Activated CD4-positive, alpha-beta T cell treated with anti-CD3 and anti-CD28 coated beads, Interleukin-10, Interleukin-2, amounts not matched to agents 100 ng/mL and 50 ng/mL, durations not matched to agents 16 hours and 8 hours (primary cell): ENCODE data around the gene TSEN34.
"Not testable (repeated sequence)": the region's sequence is repeated elsewhere in the genome, so short reads cannot be mapped to it uniquely, and the experiment has no call there.

ENCODE experiments used
- DNase-seq: peaks from one replicate; pipeline ENCODE4 v3.0.0-alpha.2; 2020

Gene TSEN34

GRCh38 chr19:54189145-54189734, 1.9 kb upstream of the TSEN34 start, which contains the start of gene MBOAT7:
MBOAT7 (minus strand) TSS chr19:54189580; CDS start chr19:54188508, 1,072 bp downstream.
- no peak for DNase-seq

- peak; percentile 100 for DNase-seq
These were observed 1.2 kb upstream of the TSEN34 start for GRCh38 chr19:54189735-54190502.

GRCh38 chr19:54190503-54191010, 551 bp upstream of the TSEN34 start:
- DNase-seq, result peak; percentile 100

- no peak for DNase-seq
These were observed 824 bp downstream of the TSEN34 start for GRCh38 chr19:54191811-54192453.

- no peak for DNase-seq
These were observed 1.9 kb downstream of the TSEN34 start for GRCh38 chr19:54193011-54193410.

- not testable (repeated sequence) for DNase-seq
These were observed 3.4 kb downstream of the TSEN34 start for GRCh38 chr19:54194463-54194862.

GRCh38 chr19:54196536-54196935, 5.4 kb downstream of the TSEN34 start:
- DNase-seq, result no peak

- no peak for DNase-seq
These were observed 6.0 kb downstream of the TSEN34 start for GRCh38 chr19:54197121-54197520.

- DNase-seq, result no peak
These were observed 8.3 kb downstream of the TSEN34 start for GRCh38 chr19:54199401-54199800.

- DNase-seq, result no peak
These were observed 10.1 kb downstream of the TSEN34 start for GRCh38 chr19:54201172-54201701.

GRCh38 chr19:54201980-54202379, 10.9 kb downstream of the TSEN34 start:
- DNase-seq, result no peak

GRCh38 chr19:54203151-54203611, 12.1 kb downstream of the TSEN34 start:
- DNase-seq, result no peak

- no peak for DNase-seq
These were observed 13.8 kb downstream of the TSEN34 start for GRCh38 chr19:54204767-54205468.

GRCh38 chr19:54206030-54206830, 15.1 kb downstream of the TSEN34 start:
- no peak for DNase-seq

- DNase-seq, result no peak
These were observed 15.7 kb downstream of the TSEN34 start for GRCh38 chr19:54206831-54207177.

GRCh38 chr19:54207193-54207592, 16.1 kb downstream of the TSEN34 start:
- DNase-seq, result not testable (repeated sequence)

GRCh38 chr19:54207676-54207982, 16.5 kb downstream of the TSEN34 start:
- DNase-seq, result no peak

- peak; percentile 65 for DNase-seq
These were observed 17.1 kb downstream of the TSEN34 start for GRCh38 chr19:54207983-54208783.

GRCh38 chr19:54208784-54209057, 17.6 kb downstream of the TSEN34 start:
- DNase-seq, result no peak

GRCh38 chr19:54209058-54209810, 18.1 kb downstream of the TSEN34 start:
- DNase-seq, result no peak
